CD4-positive, alpha-beta T cell treated with Interleukin-6 for 4 hours (primary cell): ENCODE measurements around the gene ANKRD11.

Experiments
- DNase-seq: peaks from one replicate; pipeline ENCODE4 v3.0.0-alpha.2; 2020; ENCODE audit warnings: mixed read lengths

The ANKRD11 gene

DNA sequence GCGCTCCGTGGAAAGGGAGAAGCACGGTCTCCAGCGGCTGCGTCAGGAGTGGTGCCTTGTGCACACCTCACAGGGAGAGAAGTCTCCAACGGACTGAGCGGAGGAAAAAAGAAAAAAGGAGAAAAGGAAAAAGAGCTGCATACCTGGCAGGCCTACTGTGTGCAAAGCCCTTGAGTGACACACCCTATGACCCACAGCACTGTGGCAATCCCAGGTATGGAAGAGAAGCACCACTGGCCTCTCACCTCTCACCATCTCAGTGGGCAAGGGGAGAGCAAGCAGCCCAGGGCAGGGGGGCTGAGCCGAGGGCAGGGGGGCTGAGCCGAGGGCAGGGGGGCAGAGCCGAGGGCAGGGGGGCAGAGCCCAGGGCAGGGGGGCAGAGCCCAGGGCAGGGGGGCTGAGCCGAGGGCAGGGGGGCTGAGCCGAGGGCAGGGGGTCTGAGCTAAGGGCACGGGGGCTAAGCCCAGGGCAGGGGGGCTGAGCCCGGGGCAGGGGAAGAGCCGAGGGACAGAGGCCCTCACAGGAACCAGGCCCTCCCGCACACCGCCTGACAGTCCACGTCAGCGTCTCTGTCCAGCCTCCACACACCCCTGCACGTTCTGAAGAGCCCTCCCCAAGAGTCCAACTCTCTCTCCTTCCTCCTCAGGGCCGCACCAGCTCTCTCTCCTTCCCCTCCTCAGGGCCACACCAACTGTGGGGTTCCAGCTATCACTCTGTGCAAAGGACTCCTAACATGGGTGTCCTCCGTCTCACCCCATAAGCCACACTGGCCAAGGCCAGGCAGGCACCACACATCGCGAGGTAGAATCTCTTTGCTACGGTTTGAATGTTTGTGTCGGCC lies 167.0 kb downstream of the ANKRD11 start:
- DNase-seq = no peak

DNA sequence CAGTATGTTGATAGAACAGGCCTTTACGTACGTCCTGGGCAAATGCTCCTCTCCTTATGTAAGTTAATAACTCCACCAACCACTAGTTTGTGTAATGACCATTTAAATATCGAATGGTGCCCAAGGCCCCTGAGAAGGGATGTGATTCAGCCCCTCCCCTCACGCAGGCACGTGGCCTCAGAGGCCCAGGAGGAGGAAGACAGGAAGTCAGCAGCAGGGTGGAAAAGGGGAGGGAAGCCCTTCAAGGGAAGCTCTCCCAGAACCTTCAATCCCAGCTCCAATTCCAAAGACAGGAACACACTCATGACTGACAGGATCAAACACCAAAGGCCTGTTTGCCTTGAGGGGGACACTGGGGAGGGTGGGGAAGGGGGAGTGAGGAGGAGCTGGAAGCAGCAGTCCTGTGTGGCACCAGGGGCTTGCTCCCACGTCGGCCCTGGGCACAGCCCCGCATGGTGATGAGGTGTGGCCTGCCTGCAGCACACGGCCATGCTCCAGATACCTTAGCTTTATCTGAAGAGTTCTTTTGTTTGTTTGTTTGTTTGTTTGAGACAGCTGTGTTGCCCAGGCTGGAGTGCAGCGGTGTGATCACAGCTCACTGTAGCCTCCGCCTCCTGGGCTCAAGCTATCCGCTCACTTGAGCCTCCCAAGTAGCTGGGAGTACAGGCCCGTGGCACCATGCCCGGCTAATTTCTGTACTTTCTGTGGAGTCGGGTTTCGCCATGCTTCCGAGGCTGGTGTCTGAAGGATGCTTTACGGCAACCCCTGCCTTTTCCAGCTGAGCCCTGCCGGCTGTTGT lies 167.8 kb downstream of the ANKRD11 start:
- DNase-seq = peak; percentile 32

DNA sequence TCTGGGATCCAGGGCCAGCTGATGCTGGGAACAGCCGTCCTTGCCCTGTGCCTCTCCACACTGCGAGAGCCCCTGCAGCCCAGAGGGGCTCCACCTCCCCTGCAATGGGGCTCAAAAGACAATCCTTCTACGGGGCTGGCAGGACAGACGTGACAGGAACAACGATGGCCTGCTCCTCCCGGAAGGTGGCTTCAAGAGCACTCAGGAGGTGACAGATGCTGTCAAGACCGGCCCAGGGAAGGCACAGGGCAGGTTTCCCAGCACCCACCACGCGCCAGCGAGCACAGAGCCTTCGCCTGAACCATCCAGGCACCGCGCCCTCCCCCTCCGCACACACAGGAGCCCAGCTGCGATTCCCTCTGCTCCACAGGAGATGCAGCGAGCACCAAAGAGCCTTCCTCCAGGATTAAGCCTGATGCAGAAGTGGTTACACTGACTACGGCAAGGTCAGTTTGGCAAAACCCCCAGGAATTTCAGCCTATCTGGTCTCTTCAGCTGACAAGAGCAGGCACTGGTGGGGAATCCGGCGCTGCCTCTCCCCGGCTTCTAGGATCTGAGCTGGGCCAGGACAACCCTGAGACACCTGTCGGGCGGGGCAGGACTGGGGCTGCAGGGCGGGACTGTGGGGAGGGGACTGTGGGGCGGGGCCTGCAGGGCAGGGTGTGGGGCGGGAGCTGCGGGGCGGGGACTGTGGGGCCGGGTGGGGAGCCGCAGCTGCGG lies 169.4 kb downstream of the ANKRD11 start:
- no peak for DNase-seq

DNA sequence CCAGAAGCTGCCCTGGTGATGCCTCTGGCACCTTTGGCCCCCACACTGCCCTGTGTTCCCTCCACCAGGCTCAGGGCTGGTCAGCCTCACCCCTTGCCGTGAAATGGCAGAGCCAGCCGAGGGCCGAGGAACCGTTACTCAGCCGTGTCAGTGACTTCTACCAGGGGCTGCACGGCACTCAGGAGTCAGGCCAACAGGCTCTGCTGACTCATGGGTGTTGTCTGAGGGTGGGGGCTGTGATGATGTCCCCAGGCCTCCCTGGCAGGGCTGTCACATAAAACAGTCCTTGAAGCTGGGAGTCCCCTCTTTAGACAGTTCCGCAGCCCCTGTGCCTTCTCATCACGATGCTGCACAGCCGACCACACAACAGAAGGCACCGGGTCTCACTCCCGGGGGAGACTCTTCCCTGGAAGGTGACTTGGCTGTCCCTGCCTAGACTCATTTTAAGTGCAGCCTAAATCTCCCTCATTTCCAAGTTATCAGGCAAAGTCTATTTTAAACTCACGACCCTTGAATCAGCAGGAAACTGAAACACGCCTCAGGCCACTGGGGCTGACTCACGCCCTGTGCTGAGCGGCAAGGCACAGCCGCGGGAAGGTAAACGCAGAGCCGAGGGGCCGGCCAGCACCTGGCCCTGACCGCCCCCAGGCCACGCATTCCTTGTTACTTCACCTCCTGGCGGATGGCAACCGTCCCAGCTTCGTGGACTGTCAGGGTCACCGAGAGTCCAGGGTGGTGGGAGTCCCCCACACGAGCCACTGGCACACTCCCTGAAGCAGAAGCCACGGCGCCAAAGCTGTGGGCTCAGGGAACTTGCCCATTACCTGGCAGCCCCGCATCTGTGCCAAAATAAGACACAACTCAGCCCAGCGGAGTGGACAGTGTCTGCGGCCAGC lies 170.2 kb downstream of the ANKRD11 start:
- peak; percentile 52 for DNase-seq

DNA sequence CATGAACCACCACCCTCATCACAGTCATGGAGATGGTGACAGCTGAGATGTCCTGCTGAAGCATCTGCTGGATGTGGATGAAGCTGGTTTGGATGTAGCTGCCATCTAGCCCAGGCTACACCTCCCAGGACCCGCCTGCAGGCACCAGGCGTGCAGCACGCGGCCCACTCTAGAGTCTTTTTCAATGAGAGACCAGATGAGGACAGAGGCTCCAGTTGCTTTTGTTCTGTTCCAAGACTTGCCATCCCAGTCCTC lies 170.8 kb downstream of the ANKRD11 start:
- DNase-seq = no peak

DNA sequence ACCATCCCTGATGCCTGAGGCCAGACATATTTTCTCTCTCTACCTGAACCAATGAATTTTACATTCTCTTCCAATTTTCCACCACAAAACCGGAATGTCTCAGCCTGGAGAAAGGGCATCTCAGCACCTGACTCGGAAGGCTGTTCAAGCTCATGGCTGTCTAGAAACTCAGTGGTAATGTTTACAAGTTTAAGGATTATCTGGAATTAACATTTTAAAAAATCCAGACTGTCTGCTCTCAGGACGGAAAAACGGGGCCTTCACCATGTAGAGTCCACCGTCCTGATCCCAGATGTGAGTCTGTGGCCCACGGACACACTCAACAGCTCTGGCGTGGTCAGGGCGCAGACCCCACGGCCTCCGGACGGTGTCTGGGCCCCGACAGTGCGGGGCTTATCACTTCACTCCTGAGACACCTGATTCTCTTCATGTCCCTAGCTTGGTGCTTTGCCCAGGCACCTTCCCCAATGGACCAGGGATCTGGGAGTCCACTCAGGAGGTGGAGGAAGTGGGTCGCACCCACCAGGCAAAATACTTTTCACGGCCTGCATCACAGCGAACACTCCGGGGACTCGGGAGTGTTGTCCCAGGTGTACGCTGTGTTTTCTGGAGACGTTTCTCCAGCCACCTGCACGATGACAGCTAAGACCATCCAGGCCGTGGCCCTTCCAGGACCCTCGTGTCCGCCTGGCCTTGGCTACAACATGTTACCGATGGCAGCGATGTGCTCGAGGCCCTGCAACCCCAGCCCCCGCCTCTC lies 171.3 kb downstream of the ANKRD11 start:
- DNase-seq = no peak

DNA sequence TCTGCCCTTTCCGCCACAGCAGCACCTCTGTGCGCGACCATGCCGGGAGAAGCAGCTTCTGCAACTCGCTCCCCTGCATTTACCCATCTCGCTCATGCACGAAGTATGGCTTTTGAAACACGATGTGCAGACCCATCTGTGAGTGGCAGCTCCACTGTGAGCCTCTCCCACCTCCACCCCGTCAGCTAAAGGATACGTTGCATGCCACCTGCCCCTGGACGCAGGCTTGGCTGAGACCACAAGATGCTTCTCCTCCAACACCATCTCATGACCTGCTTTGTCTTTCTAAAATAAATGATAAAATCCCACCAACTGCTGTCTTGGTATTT lies 172.0 kb downstream of the ANKRD11 start:
- no peak for DNase-seq

DNA sequence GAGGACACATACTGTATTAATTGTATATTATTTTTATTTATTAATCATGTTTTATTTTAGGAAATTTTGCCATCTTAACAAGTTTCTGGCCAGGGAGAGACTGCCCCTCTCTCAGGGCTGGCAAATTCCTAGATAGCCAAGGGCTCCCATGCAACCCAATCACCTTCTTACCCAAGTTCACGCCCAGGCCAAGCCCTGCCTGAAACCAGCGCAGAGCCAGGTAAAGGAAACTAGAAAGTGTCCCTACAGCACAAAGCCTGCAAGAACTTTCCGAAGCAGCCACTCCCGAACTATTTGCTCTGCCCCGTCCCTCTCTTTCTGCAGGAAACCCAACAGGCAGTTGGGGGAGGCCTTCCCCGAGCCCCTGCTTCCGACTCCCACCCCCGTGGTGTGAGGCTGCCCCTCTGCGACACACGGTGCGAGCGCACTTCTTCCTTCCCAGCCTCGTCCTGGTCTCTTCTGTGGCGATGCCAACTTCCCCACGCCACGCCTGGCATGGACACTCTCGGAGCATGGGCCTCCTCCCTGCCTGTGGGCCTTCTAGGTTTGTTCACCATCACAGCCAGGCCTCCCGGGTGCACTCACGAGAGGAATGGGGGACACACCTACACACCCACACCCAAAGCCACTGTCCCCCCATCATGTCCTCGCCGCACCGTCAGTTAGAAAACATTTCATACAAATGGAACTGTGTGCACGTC lies 172.5 kb downstream of the ANKRD11 start:
- peak; percentile 1 for DNase-seq

DNA sequence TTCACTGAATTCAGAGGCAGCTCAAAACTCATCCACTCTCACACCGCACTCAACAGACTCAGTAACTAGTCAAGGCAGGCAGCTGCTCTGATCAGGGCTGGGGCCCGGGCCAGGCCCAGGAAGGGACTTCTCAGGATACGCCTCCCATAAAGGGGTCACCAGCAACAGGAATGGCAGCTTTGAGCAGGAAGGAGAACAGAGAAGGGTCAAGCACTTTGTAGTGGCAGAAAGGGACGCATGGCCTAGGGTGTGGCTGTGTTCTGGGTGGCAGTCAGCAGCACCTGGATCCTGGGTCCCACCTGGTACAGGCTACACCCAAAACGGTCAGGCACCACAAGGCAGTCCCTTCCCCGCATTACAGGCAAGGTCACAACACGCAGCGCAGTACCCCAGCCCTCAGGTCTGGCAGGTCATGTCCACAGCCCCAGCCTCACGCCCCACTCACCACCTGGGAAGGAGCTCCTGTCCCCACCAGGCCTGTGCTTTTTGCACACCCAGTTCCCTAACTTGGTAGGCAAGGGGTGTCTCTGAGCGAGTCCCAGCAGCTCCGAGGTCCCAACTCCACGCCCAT lies 173.2 kb downstream of the ANKRD11 start:
- peak; percentile 1 for DNase-seq

DNA sequence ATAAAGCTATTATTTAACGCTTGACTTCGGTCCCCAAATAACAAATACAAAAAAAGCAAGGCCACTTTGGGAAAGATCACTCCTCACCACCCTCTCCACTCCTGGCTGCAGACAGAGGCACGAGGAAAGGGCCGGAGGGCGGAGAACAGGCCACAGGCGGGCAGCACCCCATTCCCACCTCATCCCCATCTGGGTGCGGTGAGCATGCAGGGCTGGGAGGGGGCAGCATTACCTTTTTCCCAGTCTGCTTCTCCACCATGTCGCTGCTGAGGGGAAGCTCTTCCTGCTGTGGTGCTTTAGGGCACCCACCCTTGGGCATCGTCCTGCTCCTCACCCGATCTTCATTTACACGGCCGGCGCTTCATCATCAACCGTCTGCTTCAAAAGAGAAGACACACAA lies 173.7 kb downstream of the ANKRD11 start:
- peak; percentile 15 for DNase-seq

DNA sequence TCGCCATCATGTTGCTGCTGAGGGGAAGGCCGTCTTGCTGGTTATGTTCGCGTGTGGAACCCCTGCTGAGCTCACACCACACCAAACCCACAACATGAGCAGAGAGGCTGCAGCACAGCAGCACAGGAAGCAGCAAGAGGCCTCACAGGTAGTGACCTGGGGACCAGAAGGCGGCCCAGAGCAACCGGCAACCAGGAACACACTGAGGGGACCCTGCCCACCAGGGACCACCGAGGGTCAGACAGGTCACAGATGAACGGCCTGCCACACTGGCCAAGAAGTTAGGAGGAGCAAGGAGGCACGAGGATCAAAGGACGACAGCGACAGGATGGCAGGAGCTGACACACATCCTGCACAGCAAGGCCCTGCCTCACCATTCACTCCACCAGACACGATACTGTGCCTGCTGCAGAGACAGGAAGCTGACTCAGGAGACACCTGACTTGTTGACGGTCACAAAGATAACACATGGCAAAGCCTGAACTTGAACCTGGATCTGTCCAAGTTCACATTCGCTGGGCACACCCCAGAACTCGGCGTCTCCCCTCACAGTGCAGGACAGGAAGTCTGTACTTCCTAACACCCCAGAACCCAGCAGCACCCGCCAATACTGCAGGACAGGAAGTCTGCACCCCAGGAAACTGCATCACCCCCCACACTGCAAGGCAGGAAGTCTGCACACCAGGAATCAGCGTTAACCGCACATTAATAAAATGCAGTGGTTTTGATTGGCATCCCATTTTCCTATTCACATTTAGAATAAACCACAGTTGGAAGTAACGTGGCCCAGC lies 174.4 kb downstream of the ANKRD11 start:
- DNase-seq = peak; percentile 82

DNA sequence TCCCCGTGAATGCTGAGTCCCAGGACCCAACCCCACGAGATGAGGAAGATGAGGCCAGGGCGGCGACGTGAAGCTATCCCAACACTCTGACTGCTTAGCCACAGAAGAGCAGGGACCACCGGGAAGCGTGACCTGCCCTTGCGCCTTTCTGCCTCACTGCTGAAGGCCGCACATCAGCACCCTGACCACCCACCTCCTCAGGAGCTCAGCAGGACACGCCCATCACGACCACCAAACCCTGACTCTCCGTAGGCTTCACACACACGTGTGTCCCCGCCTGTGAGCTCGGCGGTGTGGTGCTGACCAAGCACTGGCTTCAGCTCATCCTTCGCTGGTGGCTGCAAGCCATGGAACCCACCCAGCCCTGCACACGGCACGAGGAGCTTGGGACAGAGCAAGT lies 175.1 kb downstream of the ANKRD11 start:
- peak; percentile 13 for DNase-seq

DNA sequence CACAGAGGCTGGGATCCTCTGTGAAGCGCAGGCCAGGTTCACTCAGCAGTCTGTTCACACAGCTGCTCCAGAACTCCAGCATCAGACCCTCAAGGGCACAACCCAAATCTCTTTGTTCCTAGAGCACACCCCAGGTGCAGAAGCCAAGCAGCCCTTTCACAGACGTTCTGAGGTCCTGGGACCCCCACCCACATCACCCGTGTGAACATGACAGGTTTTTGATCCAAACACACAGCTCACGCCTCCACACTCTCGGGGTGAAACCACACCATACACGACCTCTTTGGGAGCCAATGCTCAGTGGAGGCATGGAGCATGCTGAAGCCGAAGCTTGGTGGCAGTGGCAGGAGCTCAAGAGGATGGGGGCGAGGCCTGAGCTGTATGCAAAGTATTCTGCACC lies 175.5 kb downstream of the ANKRD11 start:
- DNase-seq = no peak

DNA sequence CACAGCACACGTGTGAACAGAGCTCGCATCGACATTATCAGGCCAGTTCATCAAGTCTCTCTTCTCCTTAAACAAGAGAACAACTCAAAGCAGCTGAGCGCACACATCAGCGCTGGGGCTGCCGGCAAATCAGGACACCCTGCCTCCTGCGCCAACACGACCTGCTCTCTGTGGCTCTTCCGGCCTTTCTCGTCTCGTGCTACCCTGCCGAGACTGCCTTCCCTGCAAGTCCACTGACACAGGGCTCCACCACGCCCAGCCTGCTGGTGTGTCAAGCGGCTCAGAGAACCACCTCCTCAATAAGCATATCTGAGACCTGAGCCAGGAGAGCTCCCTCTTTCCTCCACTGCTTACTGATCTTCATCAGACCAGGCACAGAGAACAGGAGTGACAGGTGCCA lies 176.0 kb downstream of the ANKRD11 start:
- peak; percentile 84 for DNase-seq

DNA sequence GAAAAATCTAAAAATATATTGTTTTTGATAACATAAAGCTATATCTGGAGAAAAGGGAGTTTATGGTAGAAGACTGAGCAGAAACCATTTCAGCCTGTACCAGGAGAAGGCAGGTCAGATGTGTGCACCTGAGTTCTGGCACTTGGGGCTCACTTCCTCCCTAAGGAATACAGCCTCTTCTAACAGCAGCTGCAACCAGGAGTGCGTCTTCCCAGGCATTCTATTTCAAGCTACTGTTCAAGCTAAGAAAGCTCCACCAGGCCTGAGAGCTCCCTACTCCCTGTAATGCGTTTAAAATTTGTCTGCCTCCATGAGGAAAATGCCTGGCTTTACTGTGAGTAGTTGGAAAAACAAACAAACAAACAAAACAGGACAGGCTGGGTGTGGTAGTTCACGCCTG lies 176.8 kb downstream of the ANKRD11 start:
- DNase-seq = no peak

DNA sequence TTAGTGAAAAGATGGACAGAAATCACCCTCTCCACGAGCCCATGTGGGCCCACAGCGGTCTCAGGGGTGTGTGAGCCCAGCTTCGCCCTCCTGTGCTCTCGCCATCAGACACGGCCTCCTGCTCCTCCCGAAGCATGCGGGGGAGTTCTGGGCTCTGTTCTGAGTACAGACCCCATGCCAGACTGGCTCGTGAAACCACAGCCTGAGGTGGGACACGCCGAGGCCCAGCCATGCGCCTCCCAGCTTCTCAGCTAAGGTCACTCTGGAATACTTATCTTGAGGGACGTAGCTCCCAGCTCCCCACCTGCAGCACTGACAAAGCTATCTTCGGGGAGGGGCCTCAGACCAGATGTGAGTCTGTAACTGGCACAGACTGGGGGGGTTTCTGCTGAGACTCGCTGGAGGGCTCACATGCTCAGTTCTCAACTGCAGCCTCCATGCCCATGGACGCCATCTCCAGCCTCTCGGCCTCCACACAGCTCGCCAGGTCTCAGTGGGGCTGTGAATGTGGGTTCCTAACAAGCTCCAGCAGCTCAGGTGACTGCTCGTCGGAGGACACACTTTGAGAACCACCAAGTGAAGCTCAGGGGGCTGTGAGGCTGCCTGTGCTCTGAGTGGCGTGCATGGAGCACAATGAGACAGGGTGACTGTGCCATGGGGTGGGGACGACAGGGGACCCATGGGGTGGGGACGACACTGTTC lies 177.6 kb downstream of the ANKRD11 start:
- DNase-seq = no peak

DNA sequence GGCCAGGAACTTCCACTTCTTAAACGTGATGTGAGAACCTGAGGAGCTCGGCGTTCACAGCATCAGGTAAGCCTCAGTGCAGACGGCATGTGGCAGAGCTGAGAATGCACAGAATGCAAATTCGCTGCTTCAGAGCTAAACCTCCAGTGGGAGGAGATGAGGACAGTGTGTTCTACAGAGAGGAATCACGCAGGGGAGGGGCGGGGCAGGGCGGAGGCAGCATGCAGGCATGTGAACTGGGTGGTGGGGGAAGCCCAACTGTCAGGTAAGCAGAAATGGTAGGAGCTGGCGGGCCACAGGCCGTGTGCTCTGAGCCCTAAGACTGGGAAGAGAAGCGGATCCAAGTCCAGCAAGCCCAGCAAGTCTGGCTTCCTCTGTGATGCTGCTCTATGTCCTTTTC lies 178.2 kb downstream of the ANKRD11 start:
- no peak for DNase-seq

DNA sequence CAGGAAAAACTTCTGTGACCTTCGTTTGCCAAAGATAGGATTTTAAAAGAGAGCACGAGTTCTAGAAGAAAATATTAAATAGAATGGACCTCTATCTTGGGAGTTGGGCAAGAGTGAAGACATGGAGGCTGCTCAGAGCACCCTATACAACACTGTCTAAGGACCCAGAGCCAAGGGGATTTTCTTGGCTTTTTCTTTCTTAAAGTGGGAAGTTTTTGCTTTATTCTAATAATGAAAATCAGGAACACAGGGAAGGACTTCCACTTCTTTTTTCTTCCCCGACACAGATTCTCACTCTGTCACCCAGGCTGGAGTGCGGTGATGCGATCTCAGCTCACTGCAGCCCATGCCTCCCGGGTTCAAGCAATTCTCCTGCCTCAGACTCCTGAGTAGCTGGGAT lies 178.7 kb downstream of the ANKRD11 start:
- no peak for DNase-seq

DNA sequence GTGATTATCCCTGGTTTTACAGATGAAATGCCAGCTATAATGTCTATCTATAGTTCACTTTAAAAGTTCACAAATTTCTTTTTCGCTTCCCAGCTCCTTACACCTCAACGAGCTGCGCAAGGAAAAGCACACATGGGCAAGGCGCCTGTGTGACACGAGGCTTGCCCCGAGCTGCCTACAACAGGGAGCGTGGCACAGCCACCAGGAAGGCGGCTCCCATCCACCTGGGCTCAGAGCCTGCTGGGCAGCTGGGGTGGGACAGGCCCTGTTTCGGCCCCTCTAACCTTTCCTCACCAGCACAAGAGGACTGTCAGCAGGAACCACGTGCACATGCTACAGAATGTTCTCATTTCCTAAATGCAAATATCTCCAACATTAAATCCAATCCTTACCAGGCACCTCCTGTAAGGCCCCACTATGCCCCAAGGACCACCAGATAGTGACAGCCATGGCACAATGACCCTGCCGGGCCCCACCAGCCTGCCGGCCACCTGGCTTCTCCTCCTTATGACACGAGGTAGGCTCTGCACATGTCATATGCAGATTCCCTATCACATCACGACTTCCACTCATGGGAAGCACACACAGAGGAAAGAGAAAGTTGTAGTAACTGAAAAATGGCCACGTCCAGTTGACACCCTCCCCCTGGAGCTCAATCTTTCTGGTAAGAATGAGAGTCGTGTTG lies 180.8 kb downstream of the ANKRD11 start:
- DNase-seq = no peak
